NCI-H226 (cell line): Measurements from ENCODE around the gene NOC2L.
"Not testable (repeated sequence)": the region's sequence is repeated elsewhere in the genome, so short reads cannot be mapped to it uniquely, and the experiment has no call there.

Experiments
- DNase-seq: peaks from one replicate; pipeline ENCODE4 v3.0.0-alpha.2; 2015

Gene NOC2L

GRCh38 chr1:897951-898350 is 61.1 kb downstream of the NOC2L start:
- DNase-seq, result not testable (repeated sequence)

GRCh38 chr1:897226-897625 is 61.8 kb downstream of the NOC2L start:
- DNase-seq, result no peak
